DMS153 (cell line): ENCODE results near the gene NTSR1.

Experiments used
- DNase-seq: peaks from one replicate; lab custom pipeline; 2025; lab: John Stamatoyannopoulos, UW

The NTSR1 gene

DNA sequence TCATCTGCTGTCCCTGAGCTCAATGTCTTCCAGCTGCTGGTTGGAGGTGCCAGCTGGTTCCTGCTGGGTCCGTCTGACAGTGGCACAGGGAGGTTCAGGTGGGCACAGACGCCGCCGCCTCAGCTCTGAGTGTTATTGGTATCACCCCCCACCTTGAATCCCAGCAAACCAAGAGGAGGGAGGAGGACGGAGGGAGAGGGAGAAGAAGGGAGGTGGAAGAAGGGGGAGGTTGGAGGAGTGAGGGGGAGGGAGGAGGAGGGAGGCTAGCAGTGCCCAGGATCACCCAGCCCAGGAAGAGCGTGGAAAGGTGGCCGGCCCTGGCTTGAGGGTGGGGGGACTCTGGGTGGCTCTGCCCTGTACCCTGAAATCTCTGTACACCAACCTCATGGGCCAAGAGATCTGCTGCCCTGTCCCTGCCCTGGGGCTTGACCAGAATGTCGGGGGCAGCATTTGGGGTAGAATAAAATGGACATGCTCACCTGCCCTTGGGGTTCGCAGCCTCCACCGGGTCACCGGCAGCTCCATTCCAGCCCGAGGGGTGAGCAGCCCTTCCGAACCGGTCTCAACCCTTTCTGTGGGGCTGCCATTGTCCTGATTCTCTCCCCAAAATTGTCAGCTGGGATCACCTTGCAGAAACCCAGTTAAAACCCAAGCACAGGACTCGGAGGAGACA lies 17.1 kb downstream of the NTSR1 start:
- DNase-seq = no peak

- DNase-seq = no peak
These were observed 17.6 kb downstream of the NTSR1 start for GRCh38 chr20:62726276-62726675.

- no peak for DNase-seq
These were observed 18.3 kb downstream of the NTSR1 start for GRCh38 chr20:62726716-62727583.

- DNase-seq = no peak
These were observed 19.0 kb downstream of the NTSR1 start for GRCh38 chr20:62727584-62728027.

- DNase-seq = no peak
These were observed 19.6 kb downstream of the NTSR1 start for GRCh38 chr20:62728028-62728780.

GRCh38 chr20:62728781-62729300 lies 20.2 kb downstream of the NTSR1 start:
- DNase-seq = no peak

DNA sequence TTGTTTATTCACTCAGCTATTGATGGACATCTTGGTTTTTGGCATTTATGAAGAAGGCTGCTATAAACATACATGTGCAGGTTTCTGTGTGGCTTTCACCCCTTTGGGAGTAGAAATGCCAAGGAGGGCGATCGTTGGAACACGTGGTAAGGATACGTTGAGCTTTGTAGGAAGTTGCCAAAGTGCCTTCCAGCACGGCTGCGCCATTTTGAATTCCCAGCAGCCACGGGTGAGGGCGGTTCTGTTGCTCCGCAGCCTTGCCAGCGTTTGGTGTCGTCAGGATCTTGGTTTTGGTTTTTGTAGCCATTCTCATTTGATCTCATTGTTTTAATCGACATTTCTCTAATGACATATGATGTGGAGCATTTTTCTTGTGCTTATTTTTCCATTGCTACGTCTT lies 21.8 kb downstream of the NTSR1 start:
- DNase-seq = no peak

- DNase-seq = no peak
These were observed 23.6 kb downstream of the NTSR1 start for GRCh38 chr20:62732031-62732760.

DNA sequence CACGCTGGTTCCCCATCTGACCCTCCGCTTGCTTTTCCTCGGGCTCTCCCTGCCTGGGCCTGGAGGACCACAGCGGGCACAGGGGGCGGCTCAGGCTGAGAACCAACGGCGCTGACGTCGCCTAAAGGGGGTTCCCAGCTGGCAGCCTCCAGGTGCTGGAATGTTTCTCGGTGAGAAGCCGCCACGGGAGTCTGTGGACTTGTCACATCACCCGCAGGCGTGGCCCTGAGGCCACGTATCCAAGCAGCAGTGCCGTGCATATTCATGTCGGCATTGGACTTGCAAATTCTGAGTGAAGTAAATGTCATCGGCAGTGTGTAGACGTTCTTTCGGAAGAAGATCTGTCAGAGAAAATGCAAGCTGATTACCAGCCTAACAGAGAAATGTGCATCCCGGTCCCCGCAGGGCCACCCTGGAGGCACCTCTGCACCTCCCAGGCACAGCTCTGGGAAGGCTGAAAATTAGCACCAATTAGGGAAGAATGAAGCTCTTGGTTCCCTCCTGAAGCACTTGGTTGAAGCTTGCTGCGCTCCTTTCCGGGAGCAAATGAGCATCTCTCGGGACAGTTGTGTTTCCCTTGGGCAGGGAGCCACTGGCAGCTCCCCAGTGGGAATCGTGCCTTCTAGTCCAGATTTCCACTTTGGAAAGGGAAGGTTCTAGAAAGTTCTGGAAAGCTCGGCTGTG lies 24.3 kb downstream of the NTSR1 start:
- no peak for DNase-seq

- no peak for DNase-seq
These were observed 24.8 kb downstream of the NTSR1 start for GRCh38 chr20:62733526-62733842.

- DNase-seq = no peak
These were observed 25.3 kb downstream of the NTSR1 start for GRCh38 chr20:62733891-62734290.

DNA sequence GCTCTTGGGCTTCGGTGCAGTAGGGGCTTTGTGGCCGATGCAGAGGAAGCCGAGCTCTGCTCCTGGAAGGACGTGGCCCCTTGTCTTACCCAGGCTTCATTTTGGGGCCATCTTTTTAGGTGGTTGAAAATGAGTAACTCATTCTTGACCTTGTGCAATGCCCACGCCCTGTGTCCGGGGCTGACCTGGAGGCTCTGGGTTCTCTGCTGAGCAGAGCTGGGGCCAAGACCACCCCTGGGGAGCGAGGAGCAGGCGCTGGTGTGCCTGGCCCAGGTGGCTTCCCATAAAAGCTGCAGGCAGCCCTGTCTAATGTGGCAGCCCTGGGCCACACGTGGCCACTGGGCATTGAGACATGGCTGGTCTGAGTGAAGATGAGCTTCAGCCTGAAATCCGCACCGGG lies 25.7 kb downstream of the NTSR1 start:
- no peak for DNase-seq

DNA sequence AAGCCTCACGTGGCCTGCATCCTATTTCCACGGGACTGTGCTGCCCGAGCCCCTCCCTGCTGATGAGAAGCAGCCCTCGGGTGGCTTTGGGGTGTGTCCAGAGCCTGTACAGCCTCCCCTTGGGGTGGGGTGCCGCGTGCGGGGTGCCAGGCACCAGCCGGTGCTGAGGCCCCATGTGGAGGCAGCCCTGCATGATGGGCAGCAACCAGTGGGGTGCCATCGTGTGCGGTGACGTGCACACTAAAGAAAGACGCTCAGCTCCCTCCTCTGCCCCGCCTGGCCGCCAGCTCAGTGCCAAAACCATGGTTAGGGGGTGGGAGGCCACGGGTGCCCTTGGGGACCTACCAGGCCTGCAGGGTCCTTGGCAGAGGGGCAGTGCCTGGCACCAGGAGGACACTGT lies 26.2 kb downstream of the NTSR1 start:
- DNase-seq = no peak

DNA sequence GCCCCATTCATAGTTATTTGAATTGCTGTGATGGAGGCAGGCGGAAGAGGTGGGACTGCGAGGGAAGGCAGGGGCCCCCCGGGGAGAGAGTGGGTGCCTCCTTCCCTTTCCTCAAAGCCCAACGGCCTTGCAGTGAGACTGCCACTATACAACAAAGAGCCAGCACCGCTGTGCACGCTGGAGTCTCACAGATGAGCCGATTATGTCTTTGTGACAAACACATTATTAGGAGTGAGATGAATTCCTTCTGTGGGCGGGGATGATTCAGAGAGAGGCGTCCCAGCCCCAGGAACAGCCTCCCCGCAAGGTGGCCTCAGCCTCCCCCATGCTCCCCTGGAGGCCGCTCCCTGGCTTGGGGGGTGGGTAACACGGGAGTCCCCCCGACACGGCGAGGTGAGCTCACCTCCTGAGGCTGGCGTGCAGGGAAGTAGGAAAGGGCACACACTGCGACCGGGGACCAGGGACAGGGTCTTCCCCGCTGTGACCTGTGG lies 26.7 kb downstream of the NTSR1 start:
- no peak for DNase-seq

GRCh38 chr20:62736026-62736406 lies 27.4 kb downstream of the NTSR1 start:
- no peak for DNase-seq

DNA sequence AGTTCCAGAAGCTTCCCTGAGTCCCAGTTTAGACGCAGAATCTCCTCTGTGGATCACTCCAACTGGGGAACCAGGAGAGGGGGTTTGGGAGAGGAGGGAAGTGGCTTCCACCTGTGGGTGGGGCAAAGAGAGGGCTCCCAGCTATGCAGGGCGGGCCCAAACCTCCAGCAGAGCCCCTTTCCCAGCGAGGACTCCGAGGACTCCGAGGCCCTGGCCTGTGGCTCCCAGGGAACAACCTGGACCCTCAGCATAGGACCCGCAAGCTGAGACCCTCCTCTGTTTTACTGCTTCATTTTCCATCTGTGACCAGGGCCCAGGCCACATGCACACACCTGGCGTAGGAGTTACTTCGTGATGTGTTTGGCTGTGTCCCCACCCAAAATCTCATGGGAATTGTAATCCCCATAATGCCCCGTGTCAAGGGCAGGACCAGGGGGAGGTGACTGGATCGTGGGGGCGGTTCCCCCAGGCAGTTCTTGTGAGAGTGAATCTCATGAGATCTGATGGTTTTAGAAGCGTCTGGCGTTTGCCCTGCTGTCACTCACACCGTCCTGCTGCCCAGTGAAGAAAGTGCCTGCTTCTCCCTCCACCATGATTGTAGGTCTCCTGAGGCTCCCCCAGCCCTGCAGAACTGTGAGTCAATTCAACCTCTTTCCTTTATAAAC lies 27.9 kb downstream of the NTSR1 start:
- DNase-seq = no peak

DNA sequence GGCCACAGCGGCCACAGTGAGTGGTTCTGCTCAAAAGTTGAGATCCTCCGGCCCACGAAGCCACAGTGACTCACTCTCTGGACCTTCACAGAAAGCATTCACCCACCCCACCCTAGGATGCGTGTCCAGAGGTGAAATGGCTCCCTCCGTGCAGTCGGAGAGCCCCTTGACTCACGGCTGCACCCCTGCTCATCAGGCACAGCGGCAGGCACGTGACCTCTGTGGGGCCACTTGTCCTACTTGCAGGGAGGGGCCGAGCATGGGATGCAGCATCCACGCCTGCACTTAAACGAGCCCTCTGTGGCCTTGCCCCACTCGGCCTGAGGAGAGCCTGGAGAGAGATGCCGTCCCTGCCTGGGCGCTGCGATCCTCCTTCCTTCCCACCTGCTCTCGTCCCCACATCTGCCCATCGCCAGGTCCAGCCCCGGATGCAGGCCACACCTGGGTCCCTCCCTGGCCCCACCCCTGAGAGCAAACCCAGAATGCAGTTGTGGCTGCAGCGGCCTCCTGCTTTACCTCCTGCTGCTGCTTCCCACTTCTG lies 28.7 kb downstream of the NTSR1 start:
- no peak for DNase-seq

- DNase-seq = peak; percentile 21
These were observed 29.6 kb downstream of the NTSR1 start for GRCh38 chr20:62738025-62738881.

- no peak for DNase-seq
These were observed 30.4 kb downstream of the NTSR1 start for GRCh38 chr20:62739067-62739466.
